ENCODE measurements around the gene COL26A1. TPM values are rescaled to one million over a fixed set of nuclear protein-coding genes. Genes with fewer than 3 reads are reported as not detected.
A peak's percentile ranks its signal among the peaks of the same experiment; 100 is the strongest.

The COL26A1 gene
- total RNA-seq, 1 experiment from 2014 or later: not detected

DNA sequence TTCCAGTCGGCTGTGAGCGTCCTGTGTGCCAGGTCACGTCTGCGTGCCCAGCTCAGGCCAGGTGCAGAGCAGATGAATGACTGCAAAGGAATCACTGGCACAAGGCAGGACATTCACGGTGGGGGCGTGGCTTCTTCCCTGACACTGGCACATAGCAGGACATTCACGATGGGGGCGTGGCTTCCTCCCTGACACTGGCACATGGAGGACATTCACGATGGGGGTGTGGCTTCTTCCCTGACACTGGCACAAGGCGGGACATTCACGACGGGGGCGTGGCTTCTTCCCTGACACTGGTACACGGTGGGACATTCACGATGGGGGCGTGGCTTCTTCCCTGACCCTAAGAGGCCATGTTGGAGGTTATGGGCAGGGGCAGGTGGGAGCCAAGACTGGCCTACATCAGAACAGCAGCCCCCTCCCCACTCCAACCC is 202.1 kb downstream of the COL26A1 start:
- H3K4me3 ChIP-seq (ENCODE audit: low read length): no peak overlapping the region
- intact Hi-C loops (cut with micrococcal nuclease): no loop called here
- H3K9ac ChIP-seq (ENCODE audit: low read length): no peak overlapping the region
- no peak for TF ChIP-seq EZH2phosphoT487 (IDR thresholded peaks at IDR 0.05; ENCODE audit: borderline replicate concordance, low read length)
- TF ChIP-seq, protein P1, sequence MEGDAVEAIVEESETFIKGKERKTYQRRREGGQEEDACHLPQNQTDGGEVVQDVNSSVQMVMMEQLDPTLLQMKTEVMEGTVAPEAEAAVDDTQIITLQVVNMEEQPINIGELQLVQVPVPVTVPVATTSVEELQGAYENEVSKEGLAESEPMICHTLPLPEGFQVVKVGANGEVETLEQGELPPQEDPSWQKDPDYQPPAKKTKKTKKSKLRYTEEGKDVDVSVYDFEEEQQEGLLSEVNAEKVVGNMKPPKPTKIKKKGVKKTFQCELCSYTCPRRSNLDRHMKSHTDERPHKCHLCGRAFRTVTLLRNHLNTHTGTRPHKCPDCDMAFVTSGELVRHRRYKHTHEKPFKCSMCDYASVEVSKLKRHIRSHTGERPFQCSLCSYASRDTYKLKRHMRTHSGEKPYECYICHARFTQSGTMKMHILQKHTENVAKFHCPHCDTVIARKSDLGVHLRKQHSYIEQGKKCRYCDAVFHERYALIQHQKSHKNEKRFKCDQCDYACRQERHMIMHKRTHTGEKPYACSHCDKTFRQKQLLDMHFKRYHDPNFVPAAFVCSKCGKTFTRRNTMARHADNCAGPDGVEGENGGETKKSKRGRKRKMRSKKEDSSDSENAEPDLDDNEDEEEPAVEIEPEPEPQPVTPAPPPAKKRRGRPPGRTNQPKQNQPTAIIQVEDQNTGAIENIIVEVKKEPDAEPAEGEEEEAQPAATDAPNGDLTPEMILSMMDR (conservative IDR thresholded peaks at IDR 0.05; ENCODE audit: low read depth, low read length): no peak
- no peak for TF ChIP-seq EZH2 (IDR thresholded peaks at IDR 0.05; ENCODE audit: low read length, unreplicated experiment)
- H3K4me1 ChIP-seq (ENCODE audit: insufficient read depth, low read length): no peaks in the 10 kb centered on the region
- H3K79me2 ChIP-seq (ENCODE audit: low read length): no peaks in the 10 kb centered on the region
- no peaks in the 10 kb centered on the region for H3F3A ChIP-seq (ENCODE audit: low read length, unreplicated experiment)
- CTCF ChIA-PET: no interaction called here
- DNase-seq: peak; percentile 71
- no peak overlapping the region for H3K27ac ChIP-seq (ENCODE audit: low read length)
- POLR2A ChIA-PET (ENCODE audit: unreplicated experiment): no interaction called here
- no peaks in the 10 kb centered on the region for H3K9me2 ChIP-seq (replicated peaks; ENCODE audit: low read length)
- H3K9me3 ChIP-seq (ENCODE audit: low read length): no peaks in the 10 kb centered on the region
- H3K36me3 ChIP-seq (ENCODE audit: low read depth, low read length): no peaks in the 10 kb centered on the region
- H2AFZ ChIP-seq (ENCODE audit: low read length): 0 out of 2 replicates have a peak overlapping the region, but pooled peaks have one; percentile 26
- H4K20me1 ChIP-seq (ENCODE audit: low read length): no peaks in the 10 kb centered on the region
- ATAC-seq: peak; percentile 89
- 0 out of 2 replicates have a peak, but pooled peaks cover 11% of the 10 kb centered on the region for H3K27me3 ChIP-seq (ENCODE audit: low read length)
- no peak overlapping the region for H3K4me2 ChIP-seq (ENCODE audit: low read length)
- no TSS peak for BruUV-seq (replicated peaks)

DNA sequence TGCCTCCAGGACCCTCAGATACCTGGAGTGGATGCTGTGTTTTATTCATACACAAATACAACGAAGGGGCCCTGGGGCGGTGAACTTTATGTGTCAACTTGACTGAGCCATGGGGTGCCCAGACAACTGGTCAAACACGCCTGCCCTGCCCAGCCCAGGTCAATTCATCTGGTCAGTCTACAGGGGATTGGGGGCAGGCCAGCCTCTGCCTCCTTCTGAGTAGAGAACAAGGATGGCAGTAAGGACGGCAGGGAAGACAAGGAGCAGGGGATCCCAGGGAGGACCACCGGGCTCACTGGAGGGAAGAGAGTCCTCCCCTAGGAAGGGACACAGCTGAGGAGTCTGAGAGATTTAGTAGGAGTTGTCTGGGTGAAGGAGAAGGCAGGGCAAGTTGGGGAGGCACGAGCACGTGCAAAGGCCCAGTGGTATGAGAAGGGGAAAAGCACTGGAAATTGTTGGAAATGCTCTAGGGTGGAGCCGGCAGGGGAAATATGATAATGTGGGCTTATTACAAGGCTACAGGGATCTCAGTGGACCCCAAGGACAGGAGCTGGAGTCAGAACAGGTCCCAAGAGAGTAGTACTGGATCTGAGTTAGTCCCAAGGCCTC is 203.0 kb downstream of the COL26A1 start:
- intact Hi-C loops (cut with micrococcal nuclease): no loop called here
- H4K20me1 ChIP-seq (ENCODE audit: low read length): no peaks in the 10 kb centered on the region
- no peaks in the 10 kb centered on the region for H3F3A ChIP-seq (ENCODE audit: low read length, unreplicated experiment)
- H3K4me2 ChIP-seq (ENCODE audit: low read length): no peak overlapping the region
- H3K9ac ChIP-seq (ENCODE audit: low read length): no peak overlapping the region
- peaks cover 11% of the 10 kb centered on the region; the same call in 1 of the 2 replicates for H3K27me3 ChIP-seq (ENCODE audit: low read length)
- no TSS peak for BruUV-seq (replicated peaks)
- no peaks in the 10 kb centered on the region for H3K9me2 ChIP-seq (replicated peaks; ENCODE audit: low read length)
- H3K27ac ChIP-seq (ENCODE audit: low read length): no peak overlapping the region
- POLR2A ChIA-PET (ENCODE audit: unreplicated experiment): no interaction called here
- H3K9me3 ChIP-seq (ENCODE audit: low read length): no peaks in the 10 kb centered on the region
- no peaks in the 10 kb centered on the region for H3K36me3 ChIP-seq (ENCODE audit: low read depth, low read length)
- no peak for TF ChIP-seq EZH2phosphoT487 (IDR thresholded peaks at IDR 0.05; ENCODE audit: borderline replicate concordance, low read length)
- TF ChIP-seq, protein P1 (conservative IDR thresholded peaks at IDR 0.05; ENCODE audit: low read depth, low read length): no peak
- TF ChIP-seq EZH2 (IDR thresholded peaks at IDR 0.05; ENCODE audit: low read length, unreplicated experiment): no peak
- no peak for ATAC-seq
- no peak overlapping the region for H3K4me3 ChIP-seq (ENCODE audit: low read length)
- DNase-seq: no peak
- H3K4me1 ChIP-seq (ENCODE audit: insufficient read depth, low read length): no peaks in the 10 kb centered on the region
- H3K79me2 ChIP-seq (ENCODE audit: low read length): no peaks in the 10 kb centered on the region
- H2AFZ ChIP-seq (ENCODE audit: low read length): no peak overlapping the region
- CTCF ChIA-PET: no interaction called here

DNA sequence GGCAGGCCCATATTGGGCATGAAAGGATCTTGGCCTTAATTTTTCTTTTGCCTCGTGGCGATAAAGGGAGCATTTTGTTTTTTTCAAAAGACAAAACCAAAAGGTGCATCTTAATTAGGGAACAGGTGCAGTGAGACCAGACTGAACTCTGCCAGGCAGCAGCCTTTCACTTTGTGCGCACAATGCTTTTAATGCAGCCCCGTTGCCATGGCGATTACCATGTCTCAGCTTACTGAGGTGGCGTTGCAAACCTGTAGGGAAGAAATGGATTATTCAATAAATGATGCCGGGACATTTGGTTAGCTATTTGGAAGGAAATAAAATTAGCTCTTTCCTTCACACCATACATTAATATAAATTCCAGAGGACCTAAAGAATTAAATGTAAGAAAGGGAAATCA is 204.6 kb downstream of the COL26A1 start:
- DNase-seq (no peak), ATAC-seq (no peak)
- ChIA-PET CTCF (no interaction called here), POLR2A (ENCODE audit: unreplicated experiment) (no interaction called here)
- Histone ChIP-seq H3K79me2 (ENCODE audit: low read length) (no peaks in the 10 kb centered on the region), H3K9ac (ENCODE audit: low read length) (no peak overlapping the region), H3K4me3 (ENCODE audit: low read length) (no peak overlapping the region), H3K27ac (ENCODE audit: low read length) (no peak overlapping the region), H3K9me3 (ENCODE audit: low read length) (no peaks in the 10 kb centered on the region), H2AFZ (ENCODE audit: low read length) (no peak overlapping the region), H3K9me2 (replicated peaks; ENCODE audit: low read length) (no peaks in the 10 kb centered on the region), H3K36me3 (ENCODE audit: low read depth, low read length) (no peaks in the 10 kb centered on the region), H3K27me3 (ENCODE audit: low read length) (peaks cover 11% of the 10 kb centered on the region; the same call in 1 of the 2 replicates), H4K20me1 (ENCODE audit: low read length) (no peaks in the 10 kb centered on the region), H3F3A (ENCODE audit: low read length, unreplicated experiment) (no peaks in the 10 kb centered on the region), H3K4me2 (ENCODE audit: low read length) (no peak overlapping the region), H3K4me1 (ENCODE audit: insufficient read depth, low read length) (no peaks in the 10 kb centered on the region)
- intact Hi-C loops (cut with micrococcal nuclease): no loop called here
- no peak for TF ChIP-seq EZH2phosphoT487 (IDR thresholded peaks at IDR 0.05; ENCODE audit: borderline replicate concordance, low read length)
- TF ChIP-seq, protein P1 (conservative IDR thresholded peaks at IDR 0.05; ENCODE audit: low read depth, low read length): no peak
- TF ChIP-seq EZH2 (IDR thresholded peaks at IDR 0.05; ENCODE audit: low read length, unreplicated experiment): no peak
- no TSS peak for BruUV-seq (replicated peaks)

Data from PC-3 (cell line).